HepG2 (cell line): ENCODE results near the gene SOX11. TPM values are rescaled to one million over a fixed set of nuclear protein-coding genes. Genes with fewer than 3 reads are reported as not detected.
"Not testable (repeated sequence)": the region's sequence is repeated elsewhere in the genome, so short reads cannot be mapped to it uniquely, and the experiment has no call there.

Experiments
- ATAC-seq: fragments of 200-7000 bp; cut with Tn5 transposase; 3 replicates; pipeline ENCODE4 v1.9.1; 2020; ENCODE audit warnings: mild to moderate bottlenecking, moderate library complexity
- Bru-seq: library from RNA; stranded (reverse); fragments of 400-500 nt; gene quantifications from one replicate; lab custom pipeline; 2021; lab: Mats Ljungman, UMichigan
- BruChase-seq, 2 experiments: library from RNA; stranded (reverse); fragments of 400-500 nt; gene quantifications; one replicate each; lab custom pipeline; 2021; lab: Mats Ljungman, UMichigan
- BruUV-seq: library from RNA; stranded (reverse); fragments of 400-500 nt; replicated peaks from 2 replicates; lab custom pipeline; 2021; lab: Mats Ljungman, UMichigan
- CTCF ChIA-PET: fragments of 300-600 bp; formaldehyde crosslinking; extraction: SDS; loops from one replicate; lab custom pipeline; 2021; ENCODE audit warnings: low total read pairs, inconsistent platforms, low intra/inter-chr PET ratio; lab: Yijun Ruan, JAX
- POLR2A ChIA-PET: fragments of 350-600 bp; sonication (Branson Sonifier 250); formaldehyde crosslinking; loops from one replicate; lab custom pipeline; 2020; ENCODE audit warnings: antibody characterized with exemption, inconsistent platforms; lab: Yijun Ruan, JAX
- DNase-seq: peaks from one replicate; pipeline ENCODE4 v3.0.0-alpha.2; 2015; ENCODE audit warnings: low spot score
- FAIRE-seq: peaks from 3 replicates; lab custom pipeline; 2011; peaks lifted over from hg19 to GRCh38; lab: Jason Lieb, UNC
- H2AFZ ChIP-seq: one replicate; pipeline ENCODE4 v1.6.1; 2011; ENCODE audit warnings: low read length, inconsistent platforms
- H3K27ac ChIP-seq: fragments of 300-600 bp; 3 replicates; pipeline ENCODE4 v1.8.0; 2011; ENCODE audit warnings: mixed run types, mild to moderate bottlenecking, mixed read lengths, low read length, inconsistent platforms; ENCODE audit not compliant: insufficient read depth; ENCODE audit errors: extremely low read length
- H3K27me3 ChIP-seq, 2 experiments: fragments of 200-600 bp in 1 of 2; 2 replicates in 1 of 2; 3 replicates in 1 of 2; pipeline versions ENCODE4 v1.6.0 to v1.8.0; 2011; ENCODE audit warnings: low read length in 2 of 2, mild to moderate bottlenecking in 2 of 2, moderate library complexity in 2 of 2, inconsistent platforms in 1 of 2; ENCODE audit not compliant: insufficient read depth in 2 of 2, control insufficient read depth in 1 of 2
- H3K36me3 ChIP-seq, 2 experiments: fragments of 200-600 bp in 1 of 2; replicated peaks in 1 of 2; 2 replicates in 1 of 2; 3 replicates in 1 of 2; pipeline versions ENCODE4 v1.5.1 to v1.8.0; 2011; ENCODE audit warnings: low read length in 2 of 2, inconsistent platforms in 1 of 2; ENCODE audit not compliant: insufficient read depth in 2 of 2, control insufficient read depth in 1 of 2
- H3K4me1 ChIP-seq: 2 replicates; pipeline ENCODE4 v1.5.1; 2012; ENCODE audit warnings: low read length, inconsistent platforms; ENCODE audit not compliant: insufficient read depth
- H3K4me2 ChIP-seq: 2 replicates; pipeline ENCODE4 v1.6.0; 2011; ENCODE audit warnings: low read depth, low read length, inconsistent platforms
- H3K4me3 ChIP-seq, 3 experiments: fragments of 200-600 bp in 1 of 3; sonication (generic), shearing (Covaris generic) in 1 of 3; replicated peaks in 1 of 3; 2 replicates each; pipeline ENCODE4 v1.5.1; 2011 to 2016; ENCODE audit warnings: low read length in 3 of 3, inconsistent platforms in 2 of 3, low read depth in 2 of 3, mild to moderate bottlenecking in 2 of 3, control low read depth in 1 of 3, mixed read lengths in 1 of 3; ENCODE audit not compliant: insufficient read depth in 1 of 3
- H3K79me2 ChIP-seq: one replicate; pipeline ENCODE4 v1.6.1; 2011; ENCODE audit warnings: low read length, inconsistent platforms; ENCODE audit not compliant: insufficient read depth
- H3K9ac ChIP-seq: 2 replicates; pipeline ENCODE4 v1.6.0; 2011; ENCODE audit warnings: mild to moderate bottlenecking, low read depth, low read length, inconsistent platforms; ENCODE audit not compliant: insufficient read depth
- H3K9me3 ChIP-seq: 2 replicates; pipeline ENCODE4 v1.5.1; 2012; ENCODE audit warnings: mild to moderate bottlenecking, low read length
- H4K20me1 ChIP-seq: 2 replicates; pipeline ENCODE4 v1.6.0; 2011; ENCODE audit warnings: inconsistent platforms, mild to moderate bottlenecking, low read length, moderate library complexity; ENCODE audit not compliant: insufficient read depth
- DNMT1 ChIP-seq: sonication (generic); formaldehyde crosslinking; IDR thresholded peaks from 2 replicates; pipeline ENCODE4 v1.5.1; 2020; ENCODE audit warnings: mild to moderate bottlenecking, missing genetic modification reagents
- GTF3A ChIP-seq: sonication (generic); formaldehyde crosslinking; conservative IDR thresholded peaks from 2 replicates; pipeline ENCODE4 v1.4.0; 2020; ENCODE audit warnings: mild to moderate bottlenecking, missing genetic modification reagents
- NR2F2 ChIP-seq: IDR thresholded peaks from 2 replicates; pipeline ENCODE4 v1.6.1; 2012; ENCODE audit warnings: low read depth, inconsistent platforms, borderline replicate concordance
- RBFOX2 ChIP-seq: fragments of 200-400 bp; formaldehyde crosslinking; IDR thresholded peaks from 2 replicates; pipeline ENCODE4 v1.6.1; 2017; ENCODE audit warnings: low read depth, mild to moderate bottlenecking, low read length
- SMAD3 ChIP-seq: sonication (generic); formaldehyde crosslinking; IDR thresholded peaks from 2 replicates; pipeline ENCODE4 v1.4.0; 2020; ENCODE audit warnings: missing genetic modification reagents
- TCF12 ChIP-seq, 2 experiments: fragments of 450-650 bp in 1 of 2; sonication (generic) in 1 of 2; formaldehyde crosslinking in 1 of 2; IDR thresholded peaks; 2 replicates each; pipeline versions ENCODE4 v1.6.1 to v1.8.0; 2017 to 2022; ENCODE audit warnings: antibody characterized with exemption in 1 of 2, mild to moderate bottlenecking in 1 of 2, missing genetic modification reagents in 1 of 2, moderate library complexity in 1 of 2
- ZBTB1 ChIP-seq: sonication (generic); formaldehyde crosslinking; IDR thresholded peaks from 2 replicates; pipeline ENCODE4 v1.4.0; 2020; ENCODE audit warnings: missing genetic modification reagents, borderline replicate concordance
- ZBTB21 ChIP-seq: sonication (generic); formaldehyde crosslinking; IDR thresholded peaks from 2 replicates; pipeline ENCODE4 v1.4.0; 2020; ENCODE audit warnings: missing genetic modification reagents
- ZNF614 ChIP-seq: IDR thresholded peaks from 2 replicates; pipeline ENCODE4 v1.6.1; 2018; ENCODE audit warnings: missing biosample characterization, missing genetic modification reagents, inconsistent platforms, borderline replicate concordance
- ZNF670 ChIP-seq: sonication (generic); formaldehyde crosslinking; IDR thresholded peaks from 2 replicates; pipeline ENCODE4 v1.8.0; 2022; ENCODE audit warnings: mild to moderate bottlenecking, missing genetic modification reagents, borderline replicate concordance
- WGBS: methylation state at CpG from one replicate; pipeline ENCODE4 v1.1.6; 2017; ENCODE audit warnings: low lambda C conversion rate; 5-methylcytosine and 5-hydroxymethylcytosine counted together
- in situ Hi-C: cut with HindIII; loops from 2 replicates; pipeline ENCODE4 v1.10.0; 2017; ENCODE audit warnings: low pct_unique_long_range_greater_than_20kb; ENCODE audit not compliant: extremely low pct_ligation_motif_present
- intact Hi-C: fragments of 100-400 bp; cut with micrococcal nuclease; formaldehyde crosslinking; loops from one replicate; pipeline ENCODE4 v1.10.0; 2022; ENCODE audit not compliant: unreplicated experiment
- long read RNA-seq, 2 experiments: library from RNA in 1 of 2; library from polyadenylated mRNA in 1 of 2; stranded (forward) in 1 of 2; unstranded in 1 of 2; transcript quantifications; one replicate each; pipeline ENCODE4 v2.0.0, GENCODE V29; 2019 to 2022
- polyA minus RNA-seq, 3 experiments: library from RNA; depleted of rRNA, polyadenylated mRNA; stranded (reverse); fragments of >200 nt; gene quantifications; 2 replicates each; pipeline ENCODE4 v1.2.3, GENCODE V29; 2011; ENCODE audit warnings: low replicate concordance in 1 of 3
- polyA plus RNA-seq, 8 experiments: library from polyadenylated mRNA; depleted of rRNA in 3 of 8; stranded (reverse) in 7 of 8; unstranded in 1 of 8; fragments of >200 nt; fragmentation: Illumina TruSeq in 4 of 8; extraction: Trizol in 4 of 8; gene quantifications; 2 replicates each; pipeline versions ENCODE4 v1.2.1 to v1.2.3, GENCODE V29; 2011 to 2016; ENCODE audit warnings: low read depth in 4 of 8, missing spikeins in 1 of 8, mixed read lengths in 1 of 8; ENCODE audit not compliant: insufficient read depth in 1 of 8
- total RNA-seq, 5 experiments: library from RNA; depleted of rRNA; stranded (reverse); fragments of >200 nt; fragmentation: Illumina TruSeq; extraction: Trizol; gene quantifications; 2 replicates each; pipeline ENCODE4 v1.2.3, GENCODE V29; 2016; ENCODE audit warnings: low read depth in 1 of 5

Gene SOX11
- total RNA-seq (2016; rRNA removed; fragmentation: Illumina TruSeq; extraction: Trizol), result not detected in 2 replicates
- not detected in 2 replicates for total RNA-seq (2016; cell fraction: cytosol; rRNA removed; fragmentation: Illumina TruSeq; extraction: Trizol; ENCODE audit: low read depth)
- total RNA-seq (2016; cell fraction: insoluble cytoplasmic fraction; rRNA removed; fragmentation: Illumina TruSeq; extraction: Trizol), result not detected in 2 replicates
- total RNA-seq (2016; cell fraction: membrane; rRNA removed; fragmentation: Illumina TruSeq; extraction: Trizol), result not detected in 2 replicates
- total RNA-seq (2016; cell fraction: nucleus; rRNA removed; fragmentation: Illumina TruSeq; extraction: Trizol), result not detected in 2 replicates
- polyA plus RNA-seq (2011; rRNA removed), result not detected in 2 replicates
- not detected in 2 replicates for polyA plus RNA-seq (2011; cell fraction: cytosol; rRNA removed)
- not detected in 2 replicates for polyA plus RNA-seq (2011; cell fraction: nucleus; rRNA removed)
- not detected in 2 replicates for polyA plus RNA-seq (2012)
- polyA plus RNA-seq (2016; cell fraction: cytosol; fragmentation: Illumina TruSeq; extraction: Trizol; ENCODE audit: low read depth), result not detected in 2 replicates
- polyA plus RNA-seq (2016; cell fraction: insoluble cytoplasmic fraction; fragmentation: Illumina TruSeq; extraction: Trizol; ENCODE audit: low read depth), result not detected in 2 replicates
- polyA plus RNA-seq (2016; cell fraction: membrane; fragmentation: Illumina TruSeq; extraction: Trizol; ENCODE audit: low read depth), result not detected in 2 replicates
- not detected in 2 replicates for polyA plus RNA-seq (2016; cell fraction: nucleus; fragmentation: Illumina TruSeq; extraction: Trizol; ENCODE audit: insufficient read depth, low read depth)
- not detected in 2 replicates for polyA minus RNA-seq (2011; rRNA and poly(A)+ RNA removed; ENCODE audit: low replicate concordance)
- polyA minus RNA-seq (2011; cell fraction: cytosol; rRNA and poly(A)+ RNA removed), result not detected in 2 replicates
- polyA minus RNA-seq (2011; cell fraction: nucleus; rRNA and poly(A)+ RNA removed), result not detected in 2 replicates
- Bru-seq, nascent RNA, result not detected
- BruChase-seq, experiment 1, labeled RNA remaining after a 6-hour chase, result not detected
- BruChase-seq, experiment 2, labeled RNA remaining after a 2-hour chase, result percentile 9 among the genes with signal in this experiment
- long read RNA-seq, experiment 1, result 0 reads
- long read RNA-seq, experiment 2, result 0 reads

DNA sequence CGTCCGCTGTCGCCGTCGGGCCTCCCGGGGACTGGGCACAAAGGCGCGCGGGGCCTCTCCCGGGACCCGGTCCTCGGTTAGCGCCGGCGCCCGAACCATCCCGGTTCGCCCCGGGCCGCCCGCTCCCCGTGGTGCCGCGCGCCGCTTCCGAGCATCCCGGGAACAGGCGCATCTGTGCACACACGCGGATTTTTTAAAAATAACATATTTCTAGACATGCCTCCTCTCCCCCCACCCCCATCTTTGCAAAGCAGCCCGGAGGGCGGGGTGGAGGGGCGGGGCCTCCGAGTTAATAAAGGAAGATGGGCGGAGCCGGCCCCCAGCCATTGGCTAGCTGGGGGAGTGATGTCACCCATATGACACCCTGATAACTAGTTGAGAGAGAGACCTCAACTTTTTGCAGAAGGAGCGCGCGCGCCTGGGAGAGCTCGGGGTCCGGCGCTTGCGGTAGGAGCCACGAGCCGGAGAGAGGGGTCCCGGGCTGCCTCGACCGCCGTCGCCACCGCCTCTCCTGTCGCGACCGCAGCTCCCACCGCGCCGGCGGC is at the start of gene SOX11:
Gene SOX11 (plus strand): TSS at position 400 of the 545 bp plus-strand sequence. CDS start 338 bp downstream, outside the sequence.
- H3K27me3 ChIP-seq, result peaks cover 0 to 12% of the 10 kb centered on the region in 2 experiments; a peak in 2 of 5 replicates
- CTCF ChIA-PET, result no interaction called here
- FAIRE-seq, result no peak
- in situ Hi-C loops, result no loop called here
- H3K4me2 ChIP-seq, result no peak within 1 kb of the TSS
- DNase-seq, result no peak
- no peaks in the 10 kb centered on the region for H3K4me1 ChIP-seq
- no peak within 1 kb of the TSS for H2AFZ ChIP-seq
- TF ChIP-seq SMAD3 (no peak), TCF12 (IDR thresholded peaks at IDR 0.05) (no peak), TCF12 (CRISPR knock-in tag; IDR thresholded peaks at IDR 0.05) (no peak), ZNF670 (no peak), RBFOX2 (no peak), GTF3A (no peak), NR2F2 (no peak), ZNF614 (CRISPR knock-in tag) (no peak), DNMT1 (CRISPR knock-in tag) (no peak), ZBTB1 (no peak), ZBTB21 (CRISPR knock-in tag) (no peak)
- TF ChIP-seq, all 625 proteins: peak for 0
- H3K36me3 ChIP-seq, result no peaks in the 10 kb centered on the region
- no peak within 1 kb of the TSS for H3K27ac ChIP-seq
- H3K79me2 ChIP-seq, result no peaks in the 10 kb centered on the region
- no TSS peak for BruUV-seq
- intact Hi-C loops, result no loop called here
- 79% methylated on average over 32 of the region's 60 CpGs for WGBS
- no peak for ATAC-seq
- H3K9ac ChIP-seq, result no peak within 1 kb of the TSS
- POLR2A ChIA-PET, result no interaction called here
- H3K9me3 ChIP-seq, result no peaks in the 10 kb centered on the region
- no peaks in the 10 kb centered on the region for H4K20me1 ChIP-seq
- H3K4me3 ChIP-seq, result no peak within 1 kb of the TSS

DNA sequence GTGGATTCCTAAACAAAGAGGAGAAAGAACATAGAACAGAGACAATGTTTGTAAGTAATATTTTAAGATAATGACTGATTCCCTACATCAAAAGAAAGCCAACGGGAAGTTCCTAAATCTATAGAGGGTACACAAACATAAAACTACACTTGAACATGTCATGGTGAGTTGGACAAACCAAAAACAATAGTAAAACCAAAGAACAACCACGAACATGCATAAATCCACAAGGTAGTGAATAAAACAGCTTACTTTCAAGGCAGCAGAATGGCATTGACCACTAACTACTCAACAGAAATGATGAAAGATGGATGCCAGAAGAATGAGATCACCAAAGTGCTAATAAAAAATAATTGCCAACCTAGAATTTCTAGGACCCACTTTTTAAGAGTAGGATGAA is 39.5 kb upstream of the SOX11 start:
- H3K36me3 ChIP-seq, H3K27ac ChIP-seq, ATAC-seq, FAIRE-seq, POLR2A ChIA-PET, H4K20me1 ChIP-seq, DNase-seq, CTCF ChIA-PET, H3K4me1 ChIP-seq, BruUV-seq, in situ Hi-C loops, intact Hi-C loops, H2AFZ ChIP-seq, H3K27me3 ChIP-seq, H3K4me3 ChIP-seq, H3K9me3 ChIP-seq, H3K4me2 ChIP-seq, H3K9ac ChIP-seq, H3K79me2 ChIP-seq: not testable (repeated sequence)
- WGBS, result 0% methylated on average over 2 of the region's 2 CpGs
